GM06990 (cell line): ENCODE data around the gene DHX35.

Source experiments
- DNase-seq: peaks from one replicate; pipeline ENCODE4 v3.0.0-alpha.2; 2011; ENCODE audit not compliant: insufficient read length; ENCODE audit errors: extremely low read depth
- H3K27me3 ChIP-seq: replicated peaks from 2 replicates; pipeline ENCODE4 v1.6.0; 2011; ENCODE audit warnings: low read length; ENCODE audit not compliant: control insufficient read depth, insufficient read depth
- H3K36me3 ChIP-seq: 2 replicates; pipeline ENCODE4 v1.5.1; 2011; ENCODE audit warnings: low read length; ENCODE audit not compliant: control insufficient read depth, insufficient read depth
- H3K4me3 ChIP-seq: replicated peaks from 2 replicates; pipeline ENCODE4 v1.5.1; 2011; ENCODE audit warnings: low read depth, mild to moderate bottlenecking, control low read depth, low read length
- TF ChIP-seq, protein P1 (sequence below): IDR thresholded peaks from 2 replicates; pipeline ENCODE4 v1.5.1; 2011; ENCODE audit warnings: low read length, control low read depth, mild to moderate bottlenecking, inconsistent platforms; ENCODE audit not compliant: insufficient read depth, poor library complexity, severe bottlenecking

DHX35 gene

DNA sequence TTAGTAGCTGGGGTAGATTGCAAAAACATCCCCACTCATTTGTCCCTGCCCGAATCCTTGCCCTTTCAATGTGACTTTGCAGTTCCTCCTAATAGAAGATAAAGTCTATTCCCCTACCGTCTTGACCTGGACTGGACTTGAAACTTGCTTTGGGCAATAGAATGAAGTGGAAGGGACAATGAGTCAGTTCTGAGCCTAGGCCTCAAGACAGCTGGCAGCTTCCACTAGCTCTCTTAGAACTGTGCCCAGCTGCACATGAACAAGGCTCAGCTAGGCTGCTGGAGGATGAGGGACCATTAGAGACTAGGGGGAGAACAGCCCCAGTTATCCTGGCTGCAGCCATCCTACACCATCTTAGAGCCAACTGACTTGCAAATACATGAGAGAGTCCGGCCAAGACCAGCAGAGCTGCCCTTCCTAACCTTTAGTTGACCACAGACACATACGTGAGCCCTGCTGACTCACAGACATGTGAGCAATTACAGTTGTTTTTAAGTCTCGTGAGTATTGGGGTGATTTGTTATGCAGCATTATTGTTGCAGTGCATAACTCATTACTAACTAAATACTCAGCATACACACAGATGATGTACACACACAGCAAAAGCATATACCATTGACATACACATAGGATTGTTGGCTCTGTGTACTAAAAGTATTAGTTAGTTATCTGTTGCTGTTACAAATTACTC, 105.5 kb downstream of the DHX35 start:
- TF ChIP-seq, protein P1, sequence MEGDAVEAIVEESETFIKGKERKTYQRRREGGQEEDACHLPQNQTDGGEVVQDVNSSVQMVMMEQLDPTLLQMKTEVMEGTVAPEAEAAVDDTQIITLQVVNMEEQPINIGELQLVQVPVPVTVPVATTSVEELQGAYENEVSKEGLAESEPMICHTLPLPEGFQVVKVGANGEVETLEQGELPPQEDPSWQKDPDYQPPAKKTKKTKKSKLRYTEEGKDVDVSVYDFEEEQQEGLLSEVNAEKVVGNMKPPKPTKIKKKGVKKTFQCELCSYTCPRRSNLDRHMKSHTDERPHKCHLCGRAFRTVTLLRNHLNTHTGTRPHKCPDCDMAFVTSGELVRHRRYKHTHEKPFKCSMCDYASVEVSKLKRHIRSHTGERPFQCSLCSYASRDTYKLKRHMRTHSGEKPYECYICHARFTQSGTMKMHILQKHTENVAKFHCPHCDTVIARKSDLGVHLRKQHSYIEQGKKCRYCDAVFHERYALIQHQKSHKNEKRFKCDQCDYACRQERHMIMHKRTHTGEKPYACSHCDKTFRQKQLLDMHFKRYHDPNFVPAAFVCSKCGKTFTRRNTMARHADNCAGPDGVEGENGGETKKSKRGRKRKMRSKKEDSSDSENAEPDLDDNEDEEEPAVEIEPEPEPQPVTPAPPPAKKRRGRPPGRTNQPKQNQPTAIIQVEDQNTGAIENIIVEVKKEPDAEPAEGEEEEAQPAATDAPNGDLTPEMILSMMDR: no peak
- H3K4me3 ChIP-seq: no peak overlapping the region
- H3K27me3 ChIP-seq: no peaks in the 10 kb centered on the region; the same call in none of the 2 replicates
- no peaks in the 10 kb centered on the region for H3K36me3 ChIP-seq
- no peak for DNase-seq

DNA sequence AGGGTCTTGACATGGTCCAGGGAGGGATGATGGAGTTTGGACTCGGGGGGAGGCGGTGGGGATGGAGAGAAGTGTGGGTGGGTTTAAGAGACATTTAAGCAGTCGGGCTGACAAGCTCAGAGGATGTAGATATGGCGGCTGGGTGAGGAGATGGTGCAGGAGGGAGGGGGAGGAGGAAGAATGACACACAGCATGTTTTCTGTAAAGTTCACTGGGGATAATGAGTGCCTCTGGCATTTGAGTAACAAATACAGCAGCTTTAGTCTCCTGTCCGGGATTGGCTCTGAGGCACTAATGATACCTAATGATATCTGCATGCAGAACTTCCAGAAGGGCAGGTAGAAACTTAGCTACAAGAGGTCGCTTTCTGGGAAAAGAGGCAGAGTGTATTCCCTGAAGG, 107.8 kb downstream of the DHX35 start:
- no peak for DNase-seq
- TF ChIP-seq, protein P1: no peak
- no peaks in the 10 kb centered on the region for H3K36me3 ChIP-seq
- H3K4me3 ChIP-seq: no peak overlapping the region
- H3K27me3 ChIP-seq: no peaks in the 10 kb centered on the region; the same call in none of the 2 replicates

DNA sequence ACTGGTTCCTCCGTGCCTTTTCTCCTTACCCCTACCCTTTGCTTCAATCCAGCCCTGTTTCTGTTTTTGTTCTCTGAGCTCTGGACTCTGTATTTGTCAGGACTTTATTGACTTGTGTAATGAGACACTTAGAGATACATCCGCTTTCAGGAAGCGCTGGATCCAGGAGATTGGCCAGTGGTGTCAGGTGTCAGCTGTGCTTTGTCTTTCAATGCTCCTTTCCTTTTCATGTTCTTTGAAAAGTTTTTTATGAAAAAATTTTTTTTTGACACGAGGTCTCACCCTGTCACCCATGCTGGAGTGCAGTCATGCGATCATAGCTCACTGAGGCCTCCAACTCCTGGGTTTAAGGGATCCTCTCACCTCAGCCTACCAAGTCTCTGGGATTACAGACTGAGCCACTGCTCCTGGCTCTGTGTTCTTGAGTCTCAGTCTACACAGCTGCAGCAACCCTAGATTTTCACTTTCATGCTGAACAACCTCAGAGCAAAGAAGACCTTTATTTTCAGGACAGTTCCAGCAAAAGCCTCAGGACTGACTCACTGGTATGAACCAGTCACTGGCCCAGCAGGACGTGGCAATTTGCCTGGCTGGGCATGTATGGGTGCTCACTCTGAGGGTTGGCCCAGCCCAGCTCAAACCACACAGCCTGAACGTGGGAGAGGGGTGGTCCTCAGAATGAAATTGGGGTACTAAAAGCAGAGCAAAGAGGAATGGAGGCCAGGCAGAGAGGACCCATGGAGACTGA, 108.5 kb downstream of the DHX35 start:
- Histone ChIP-seq H3K27me3 (no peaks in the 10 kb centered on the region; the same call in none of the 2 replicates), H3K36me3 (no peaks in the 10 kb centered on the region), H3K4me3 (no peak overlapping the region)
- DNase-seq: no peak
- TF ChIP-seq, protein P1: no peak

DNA sequence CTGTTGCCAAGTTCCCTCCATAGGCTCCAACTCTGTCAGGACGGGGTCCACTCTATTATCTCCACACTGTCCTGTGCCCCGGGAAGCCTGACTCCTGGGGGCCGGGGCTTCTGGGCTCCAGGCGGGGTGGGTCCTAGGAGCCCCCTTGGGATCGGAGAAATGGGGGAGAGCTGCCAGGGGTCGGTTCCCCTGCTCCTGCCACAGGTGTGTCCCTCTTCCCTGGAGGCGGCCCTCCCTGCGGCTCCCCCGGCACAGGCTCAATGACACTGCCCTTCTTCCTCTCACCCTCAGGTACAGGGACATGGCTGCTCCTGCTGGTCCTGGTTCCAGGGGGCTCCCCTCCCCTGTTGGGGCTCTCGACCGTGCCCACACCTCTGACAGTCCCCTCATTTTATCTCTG, 110.0 kb downstream of the DHX35 start:
- H3K4me3 ChIP-seq: no peak overlapping the region
- TF ChIP-seq, protein P1: no peak
- no peaks in the 10 kb centered on the region for H3K36me3 ChIP-seq
- H3K27me3 ChIP-seq: no peaks in the 10 kb centered on the region; the same call in none of the 2 replicates
- no peak for DNase-seq

DNA sequence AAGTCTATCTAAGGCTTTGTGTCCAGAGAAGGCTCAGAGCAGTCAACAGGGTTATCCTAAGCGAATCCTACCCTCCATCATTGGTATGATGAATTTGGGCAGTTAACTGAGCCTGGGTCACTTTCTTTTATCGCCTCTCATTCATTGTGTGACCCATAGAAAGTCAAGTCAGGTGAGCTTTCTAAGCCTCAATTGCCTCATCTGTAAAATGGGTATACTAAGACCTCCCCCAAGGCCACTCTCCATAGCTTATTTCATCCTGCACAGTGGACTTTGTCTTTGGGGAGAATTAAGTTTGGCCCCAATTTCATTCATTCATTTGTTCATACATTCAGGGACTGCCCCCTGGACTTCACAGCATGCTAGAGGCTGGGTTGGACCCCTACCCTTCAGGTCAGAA, 110.5 kb downstream of the DHX35 start:
- no peak for DNase-seq
- TF ChIP-seq, protein P1: no peak
- no peak overlapping the region for H3K4me3 ChIP-seq
- no peaks in the 10 kb centered on the region; the same call in none of the 2 replicates for H3K27me3 ChIP-seq
- H3K36me3 ChIP-seq: no peaks in the 10 kb centered on the region
